Retinal pigment epithelial cell (primary cell): ENCODE data around the gene RAB15.
"Not testable (repeated sequence)": the region's sequence is repeated elsewhere in the genome, so short reads cannot be mapped to it uniquely, and the experiment has no call there.

Experiments used
- DNase-seq: peaks from one replicate; pipeline ENCODE4 v3.0.0-alpha.2; 2010; ENCODE audit warnings: low read depth
- H3K4me3 ChIP-seq: 2 replicates; pipeline ENCODE4 v1.5.1; 2011; ENCODE audit warnings: mild to moderate bottlenecking, low read length, control low read depth, moderate library complexity
- CTCF ChIP-seq: conservative IDR thresholded peaks from 2 replicates; pipeline ENCODE4 v1.5.1; 2011; ENCODE audit warnings: low read depth, low read length, control low read depth, inconsistent platforms

Gene RAB15

GRCh38 chr14:64920465-64920864 is 51.7 kb downstream of the RAB15 start:
- no peak for TF ChIP-seq CTCF
- DNase-seq, result no peak
- H3K4me3 ChIP-seq, result no peak overlapping the region

GRCh38 chr14:64919618-64920017 is 52.5 kb downstream of the RAB15 start:
- H3K4me3 ChIP-seq, result no peak overlapping the region
- TF ChIP-seq CTCF, result no peak
- DNase-seq, result no peak

GRCh38 chr14:64919215-64919614 is 52.9 kb downstream of the RAB15 start:
- TF ChIP-seq CTCF, result no peak
- H3K4me3 ChIP-seq, result no peak overlapping the region
- DNase-seq, result no peak

GRCh38 chr14:64918216-64918615 is 53.9 kb downstream of the RAB15 start:
- no peak overlapping the region for H3K4me3 ChIP-seq
- no peak for TF ChIP-seq CTCF
- no peak for DNase-seq

- DNase-seq, result no peak
- no peak overlapping the region for H3K4me3 ChIP-seq
- no peak for TF ChIP-seq CTCF
Measured at GRCh38 chr14:64915797-64916196, 56.3 kb downstream of the RAB15 start.

- no peak for DNase-seq
- peak overlapping the region; percentile 98 for H3K4me3 ChIP-seq
- no peak for TF ChIP-seq CTCF
Measured at GRCh38 chr14:64915029-64915424, 57.1 kb downstream of the RAB15 start.

GRCh38 chr14:64914237-64915028 is 57.7 kb downstream of the RAB15 start, which contains the start of gene CHURC1:
TSS of gene CHURC1 (plus strand) at chr14:64914455. CDS start at chr14:64914496, 41 bp downstream.
- H3K4me3 ChIP-seq, result peak within 1 kb of the TSS; percentile 98
- peak; percentile 93 for DNase-seq
- TF ChIP-seq CTCF, result no peak

GRCh38 chr14:64913477-64913876 is 58.7 kb downstream of the RAB15 start:
- H3K4me3 ChIP-seq, DNase-seq: not testable (repeated sequence)
